GM23338 (cell line): Measurements from ENCODE around the gene CDON. TPM values are rescaled to one million over a fixed set of nuclear protein-coding genes. Genes with fewer than 3 reads are reported as not detected.

Experiments used
- ATAC-seq: fragments of 200-7000 bp; cut with Tn5 transposase; 3 replicates; pipeline ENCODE4 v1.9.1; 2020
- DNase-seq: peaks from one replicate; pipeline ENCODE4 v3.0.0-alpha.2; 2015; ENCODE audit warnings: low spot score
- H2AFZ ChIP-seq: fragments of 200-600 bp; sonication (generic); 2 replicates; pipeline ENCODE4 v1.8.0; 2016; ENCODE audit warnings: antibody characterized with exemption, mild to moderate bottlenecking, moderate library complexity
- H3F3A ChIP-seq: fragments of 200-600 bp; sonication (generic); replicated peaks from 2 replicates; pipeline ENCODE4 v1.8.0; 2017; ENCODE audit warnings: antibody characterized with exemption, mixed run types, low read depth
- H3K27ac ChIP-seq: fragments of 200-600 bp; sonication (generic); 2 replicates; pipeline ENCODE4 v1.6.1; 2016; ENCODE audit warnings: low read depth
- H3K27me3 ChIP-seq: fragments of 200-600 bp; sonication (generic); 2 replicates; pipeline ENCODE4 v1.8.0; 2016; ENCODE audit warnings: mild to moderate bottlenecking, mixed run types, moderate library complexity; ENCODE audit not compliant: insufficient read depth
- H3K36me3 ChIP-seq: fragments of 200-600 bp; sonication (generic); 2 replicates; pipeline ENCODE4 v1.8.0; 2016; ENCODE audit warnings: mild to moderate bottlenecking; ENCODE audit not compliant: insufficient read depth
- H3K4me1 ChIP-seq: fragments of 200-600 bp; sonication (generic); 2 replicates; pipeline ENCODE4 v1.8.0; 2016; ENCODE audit warnings: mild to moderate bottlenecking, moderate library complexity; ENCODE audit not compliant: insufficient read depth
- H3K4me2 ChIP-seq: fragments of 200-600 bp; sonication (generic); 2 replicates; pipeline ENCODE4 v1.7.1; 2017; ENCODE audit warnings: mixed run types
- H3K4me3 ChIP-seq: fragments of 200-600 bp; sonication (generic); 2 replicates; pipeline ENCODE4 v1.6.1; 2016; ENCODE audit warnings: mixed run types
- H3K79me2 ChIP-seq: fragments of 200-600 bp; sonication (generic); replicated peaks from 2 replicates; pipeline ENCODE4 v1.8.0; 2017; ENCODE audit warnings: mild to moderate bottlenecking; ENCODE audit not compliant: insufficient read depth
- H3K9me2 ChIP-seq: fragments of 200-600 bp; sonication (generic); 2 replicates; pipeline ENCODE4 v1.8.0; 2017; ENCODE audit not compliant: insufficient read depth
- H4K20me1 ChIP-seq: fragments of 200-600 bp; sonication (generic); replicated peaks from 2 replicates; pipeline ENCODE4 v1.8.0; 2017; ENCODE audit warnings: mild to moderate bottlenecking; ENCODE audit not compliant: insufficient read depth
- H3K27ac Mint-ChIP-seq: 2 replicates; pipeline ENCODE4 v1.8.0; 2020; ENCODE audit warnings: inconsistent platforms, mild to moderate bottlenecking, moderate library complexity, mixed read lengths
- H3K27me3 Mint-ChIP-seq: 3 replicates; pipeline ENCODE4 v1.8.0; 2022; ENCODE audit warnings: low read depth, mild to moderate bottlenecking, moderate library complexity, mixed read lengths, inconsistent platforms; ENCODE audit not compliant: insufficient read depth, poor library complexity
- H3K36me3 Mint-ChIP-seq: 3 replicates; pipeline ENCODE4 v1.8.0; 2021; ENCODE audit warnings: low read depth, mild to moderate bottlenecking, inconsistent platforms, moderate library complexity, mixed read lengths
- H3K4me1 Mint-ChIP-seq: 3 replicates; pipeline ENCODE4 v1.8.0; 2020; ENCODE audit warnings: mild to moderate bottlenecking, inconsistent platforms, mixed read lengths
- H3K4me3 Mint-ChIP-seq: 3 replicates; pipeline ENCODE4 v1.8.0; 2021; ENCODE audit warnings: moderate library complexity, mild to moderate bottlenecking, inconsistent platforms, mixed read lengths
- H3K9me3 Mint-ChIP-seq: 3 replicates; pipeline ENCODE4 v1.8.0; 2020; ENCODE audit warnings: moderate library complexity, mild to moderate bottlenecking, inconsistent platforms, mixed read lengths
- CREB1 ChIP-seq: fragments of 250-450 bp; sonication (Bioruptor Pico); IDR thresholded peaks from 2 replicates; pipeline ENCODE4 v1.5.0; 2020; ENCODE audit warnings: low read depth, mild to moderate bottlenecking, moderate library complexity
- ETS1 ChIP-seq: IDR thresholded peaks from 2 replicates; pipeline ENCODE4 v1.6.1; 2016; ENCODE audit warnings: antibody characterized with exemption
- EZH2phosphoT487 ChIP-seq: fragments of 200-600 bp; sonication (generic); IDR thresholded peaks from one replicate; pipeline ENCODE4 v1.8.1; 2018; ENCODE audit warnings: antibody characterized with exemption; ENCODE audit not compliant: unreplicated experiment
- NANOG ChIP-seq: IDR thresholded peaks from 2 replicates; pipeline ENCODE4 v1.6.1; 2016; ENCODE audit warnings: antibody characterized with exemption, borderline replicate concordance
- ZNF114 ChIP-seq: fragments of 250-450 bp; sonication (Bioruptor Pico); IDR thresholded peaks from 2 replicates; pipeline ENCODE4 v1.5.0; 2020; ENCODE audit warnings: mild to moderate bottlenecking, moderate library complexity
- ZNF331 ChIP-seq: fragments of 250-450 bp; sonication (Bioruptor Pico); IDR thresholded peaks from 2 replicates; pipeline ENCODE4 v1.5.0; 2020; ENCODE audit warnings: low read depth, mild to moderate bottlenecking, moderate library complexity
- polyA plus RNA-seq: library from polyadenylated mRNA; unstranded; fragments of >200 nt; fragmentation: Nextera tagmentation; extraction: Ambion mirVana; gene quantifications from 2 replicates; pipeline ENCODE4 v1.2.1, GENCODE V29; 2016
- total RNA-seq: library from RNA; depleted of rRNA; stranded (reverse); fragments of >200 nt; shearing (Covaris generic); gene quantifications from 2 replicates; pipeline ENCODE4 v1.2.3, GENCODE V29; 2014
- TF ChIP-seq, protein P1 (sequence below): fragments of 250-450 bp; sonication (Bioruptor Pico); IDR thresholded peaks from 2 replicates; pipeline ENCODE4 v1.5.0; 2020; ENCODE audit warnings: mild to moderate bottlenecking, moderate library complexity

The CDON gene
- total and polyA plus RNA-seq, 2 experiments from 2014 or later: 4.1 to 35.5 TPM

GRCh38 chr11:125999234-125999880 is 63.3 kb downstream of the CDON start (continued):
- TF ChIP-seq, protein P1, sequence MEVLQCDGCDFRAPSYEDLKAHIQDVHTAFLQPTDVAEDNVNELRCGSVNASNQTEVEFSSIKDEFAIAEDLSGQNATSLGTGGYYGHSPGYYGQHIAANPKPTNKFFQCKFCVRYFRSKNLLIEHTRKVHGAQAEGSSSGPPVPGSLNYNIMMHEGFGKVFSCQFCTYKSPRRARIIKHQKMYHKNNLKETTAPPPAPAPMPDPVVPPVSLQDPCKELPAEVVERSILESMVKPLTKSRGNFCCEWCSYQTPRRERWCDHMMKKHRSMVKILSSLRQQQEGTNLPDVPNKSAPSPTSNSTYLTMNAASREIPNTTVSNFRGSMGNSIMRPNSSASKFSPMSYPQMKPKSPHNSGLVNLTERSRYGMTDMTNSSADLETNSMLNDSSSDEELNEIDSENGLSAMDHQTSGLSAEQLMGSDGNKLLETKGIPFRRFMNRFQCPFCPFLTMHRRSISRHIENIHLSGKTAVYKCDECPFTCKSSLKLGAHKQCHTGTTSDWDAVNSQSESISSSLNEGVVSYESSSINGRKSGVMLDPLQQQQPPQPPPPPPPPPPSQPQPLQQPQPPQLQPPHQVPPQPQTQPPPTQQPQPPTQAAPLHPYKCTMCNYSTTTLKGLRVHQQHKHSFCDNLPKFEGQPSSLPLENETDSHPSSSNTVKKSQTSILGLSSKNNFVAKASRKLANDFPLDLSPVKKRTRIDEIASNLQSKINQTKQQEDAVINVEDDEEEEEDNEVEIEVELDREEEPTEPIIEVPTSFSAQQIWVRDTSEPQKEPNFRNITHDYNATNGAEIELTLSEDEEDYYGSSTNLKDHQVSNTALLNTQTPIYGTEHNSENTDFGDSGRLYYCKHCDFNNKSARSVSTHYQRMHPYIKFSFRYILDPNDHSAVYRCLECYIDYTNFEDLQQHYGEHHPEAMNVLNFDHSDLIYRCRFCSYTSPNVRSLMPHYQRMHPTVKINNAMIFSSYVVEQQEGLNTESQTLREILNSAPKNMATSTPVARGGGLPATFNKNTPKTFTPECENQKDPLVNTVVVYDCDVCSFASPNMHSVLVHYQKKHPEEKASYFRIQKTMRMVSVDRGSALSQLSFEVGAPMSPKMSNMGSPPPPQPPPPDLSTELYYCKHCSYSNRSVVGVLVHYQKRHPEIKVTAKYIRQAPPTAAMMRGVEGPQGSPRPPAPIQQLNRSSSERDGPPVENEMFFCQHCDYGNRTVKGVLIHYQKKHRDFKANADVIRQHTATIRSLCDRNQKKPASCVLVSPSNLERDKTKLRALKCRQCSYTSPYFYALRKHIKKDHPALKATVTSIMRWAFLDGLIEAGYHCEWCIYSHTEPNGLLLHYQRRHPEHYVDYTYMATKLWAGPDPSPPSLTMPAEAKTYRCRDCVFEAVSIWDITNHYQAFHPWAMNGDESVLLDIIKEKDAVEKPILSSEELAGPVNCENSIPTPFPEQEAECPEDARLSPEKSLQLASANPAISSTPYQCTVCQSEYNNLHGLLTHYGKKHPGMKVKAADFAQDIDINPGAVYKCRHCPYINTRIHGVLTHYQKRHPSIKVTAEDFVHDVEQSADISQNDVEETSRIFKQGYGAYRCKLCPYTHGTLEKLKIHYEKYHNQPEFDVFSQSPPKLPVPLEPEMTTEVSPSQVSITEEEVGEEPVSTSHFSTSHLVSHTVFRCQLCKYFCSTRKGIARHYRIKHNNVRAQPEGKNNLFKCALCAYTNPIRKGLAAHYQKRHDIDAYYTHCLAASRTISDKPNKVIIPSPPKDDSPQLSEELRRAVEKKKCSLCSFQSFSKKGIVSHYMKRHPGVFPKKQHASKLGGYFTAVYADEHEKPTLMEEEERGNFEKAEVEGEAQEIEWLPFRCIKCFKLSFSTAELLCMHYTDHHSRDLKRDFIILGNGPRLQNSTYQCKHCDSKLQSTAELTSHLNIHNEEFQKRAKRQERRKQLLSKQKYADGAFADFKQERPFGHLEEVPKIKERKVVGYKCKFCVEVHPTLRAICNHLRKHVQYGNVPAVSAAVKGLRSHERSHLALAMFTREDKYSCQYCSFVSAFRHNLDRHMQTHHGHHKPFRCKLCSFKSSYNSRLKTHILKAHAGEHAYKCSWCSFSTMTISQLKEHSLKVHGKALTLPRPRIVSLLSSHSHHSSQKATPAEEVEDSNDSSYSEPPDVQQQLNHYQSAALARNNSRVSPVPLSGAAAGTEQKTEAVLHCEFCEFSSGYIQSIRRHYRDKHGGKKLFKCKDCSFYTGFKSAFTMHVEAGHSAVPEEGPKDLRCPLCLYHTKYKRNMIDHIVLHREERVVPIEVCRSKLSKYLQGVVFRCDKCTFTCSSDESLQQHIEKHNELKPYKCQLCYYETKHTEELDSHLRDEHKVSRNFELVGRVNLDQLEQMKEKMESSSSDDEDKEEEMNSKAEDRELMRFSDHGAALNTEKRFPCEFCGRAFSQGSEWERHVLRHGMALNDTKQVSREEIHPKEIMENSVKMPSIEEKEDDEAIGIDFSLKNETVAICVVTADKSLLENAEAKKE (CRISPR knock-in tag): no peak
- TF ChIP-seq EZH2phosphoT487 (no peak), CREB1 (CRISPR knock-in tag) (no peak), NANOG (no peak)

DNA sequence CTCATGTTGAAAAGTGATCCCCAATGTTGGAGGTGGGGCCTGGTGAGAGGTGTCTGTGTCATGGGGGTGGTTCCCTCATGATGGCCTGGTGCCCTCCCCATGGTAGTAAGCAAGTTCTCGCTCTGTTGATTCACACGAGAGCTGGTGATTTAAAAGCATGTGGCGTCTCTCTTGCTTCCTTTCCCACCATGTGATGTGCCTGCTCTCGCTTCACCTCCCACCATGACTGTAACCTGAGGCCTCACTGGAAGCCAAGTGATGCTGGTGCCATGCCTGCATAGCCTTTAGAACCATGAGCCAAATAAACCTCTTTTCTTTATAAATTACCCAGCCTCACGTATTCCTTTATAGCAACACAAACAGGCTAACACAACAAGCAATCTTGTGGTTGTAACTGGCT is 64.4 kb downstream of the CDON start:
- no peak for ATAC-seq
- Mint-ChIP-seq H3K4me3 (no peak overlapping the region), H3K4me1 (peaks cover 5% of the 10 kb centered on the region), H3K27ac (no peak overlapping the region), H3K36me3 (peaks cover 31% of the 10 kb centered on the region; the same call in 2 of the 3 replicates), H3K9me3 (no peaks in the 10 kb centered on the region), H3K27me3 (no peaks in the 10 kb centered on the region)
- Histone ChIP-seq H3K9me2 (no peaks in the 10 kb centered on the region), H3K4me1 (peaks cover 3% of the 10 kb centered on the region), H3K4me3 (no peak overlapping the region), H3K27me3 (no peaks in the 10 kb centered on the region), H3F3A (no peaks in the 10 kb centered on the region), H2AFZ (no peak overlapping the region), H3K36me3 (peaks cover 3% of the 10 kb centered on the region; the same call in 1 of the 2 replicates), H3K27ac (no peak overlapping the region), H4K20me1 (no peaks in the 10 kb centered on the region), H3K79me2 (no peaks in the 10 kb centered on the region), H3K4me2 (no peak overlapping the region)
- DNase-seq: no peak
- TF ChIP-seq ZNF331 (CRISPR knock-in tag) (no peak), ZNF114 (CRISPR knock-in tag) (no peak), ETS1 (no peak)
- TF ChIP-seq, protein P1 (CRISPR knock-in tag): no peak
